GM12875 (cell line): ENCODE results near the gene HS3ST6.
"Not testable (repeated sequence)": the region's sequence is repeated elsewhere in the genome, so short reads cannot be mapped to it uniquely, and the experiment has no call there.

Experiments used
- H3K4me3 ChIP-seq: one replicate; pipeline ENCODE4 v1.5.1; 2011; ENCODE audit warnings: low read depth, low read length, control low read depth
- CTCF ChIP-seq: IDR thresholded peaks from 2 replicates; pipeline ENCODE4 v1.5.1; 2011; ENCODE audit warnings: low read depth, mild to moderate bottlenecking, control low read depth, inconsistent platforms, low read length, moderate library complexity, borderline replicate concordance; ENCODE audit not compliant: insufficient read depth

HS3ST6 gene

GRCh38 chr16:1877804-1878203 lies 40.4 kb downstream of the HS3ST6 start:
- no peak overlapping the region for H3K4me3 ChIP-seq
- TF ChIP-seq CTCF = no peak

GRCh38 chr16:1877089-1877488 lies 41.1 kb downstream of the HS3ST6 start:
- no peak overlapping the region for H3K4me3 ChIP-seq
- no peak for TF ChIP-seq CTCF

GRCh38 chr16:1876468-1876867 lies 41.7 kb downstream of the HS3ST6 start:
- TF ChIP-seq CTCF = no peak
- no peak overlapping the region for H3K4me3 ChIP-seq

- not testable (repeated sequence) for H3K4me3 ChIP-seq
Observed at GRCh38 chr16:1876066-1876465, 42.1 kb downstream of the HS3ST6 start.

- TF ChIP-seq CTCF = no peak
- no peak overlapping the region for H3K4me3 ChIP-seq
Observed at GRCh38 chr16:1874854-1875253, 43.4 kb downstream of the HS3ST6 start.

GRCh38 chr16:1871974-1872635 lies 46.1 kb downstream of the HS3ST6 start, which contains the start of gene MEIOB:
TSS of gene MEIOB (minus strand) at chr16:1872164. CDS start at chr16:1868175, 3,989 bp downstream.
- TF ChIP-seq CTCF = no peak
- H3K4me3 ChIP-seq = peak within 1 kb of the TSS; percentile 44

GRCh38 chr16:1870365-1871082 lies 47.7 kb downstream of the HS3ST6 start:
- no peak for TF ChIP-seq CTCF
- H3K4me3 ChIP-seq = no peak overlapping the region
